GM23338 (cell line): ENCODE measurements around the gene FAM171A2.

Experiments
- CREB1 ChIP-seq: fragments of 250-450 bp; sonication (Bioruptor Pico); IDR thresholded peaks from 2 replicates; pipeline ENCODE4 v1.5.0; 2020; ENCODE audit warnings: low read depth, mild to moderate bottlenecking, moderate library complexity
- CTCF ChIP-seq, 2 experiments: fragments of 200-600 bp in 1 of 2; sonication (generic) in 1 of 2; conservative IDR thresholded peaks; 2 replicates each; pipeline versions ENCODE4 v1.5.1 to v1.6.1; 2016 to 2017; ENCODE audit warnings: antibody characterized with exemption in 2 of 2, low read depth in 2 of 2, mild to moderate bottlenecking in 2 of 2, moderate library complexity in 1 of 2
- EZH2 ChIP-seq: fragments of 200-600 bp; sonication (generic); IDR thresholded peaks from one replicate; pipeline ENCODE4 v1.8.0; 2017; ENCODE audit warnings: antibody characterized with exemption, mild to moderate bottlenecking, low read depth; ENCODE audit not compliant: unreplicated experiment
- EZH2phosphoT487 ChIP-seq: fragments of 200-600 bp; sonication (generic); IDR thresholded peaks from one replicate; pipeline ENCODE4 v1.8.1; 2018; ENCODE audit warnings: antibody characterized with exemption; ENCODE audit not compliant: unreplicated experiment
- JUNB ChIP-seq: IDR thresholded peaks from one replicate; pipeline ENCODE4 v1.6.1; 2016; ENCODE audit warnings: antibody characterized with exemption; ENCODE audit not compliant: unreplicated experiment
- NANOG ChIP-seq: IDR thresholded peaks from 2 replicates; pipeline ENCODE4 v1.6.1; 2016; ENCODE audit warnings: antibody characterized with exemption, borderline replicate concordance
- POLR2AphosphoS5 ChIP-seq: IDR thresholded peaks from 2 replicates; pipeline ENCODE4 v1.6.1; 2016; ENCODE audit warnings: antibody characterized with exemption, low read depth
- REST ChIP-seq: IDR thresholded peaks from one replicate; pipeline ENCODE4 v1.6.1; 2018; ENCODE audit warnings: antibody characterized with exemption; ENCODE audit not compliant: unreplicated experiment
- STAT1 ChIP-seq: IDR thresholded peaks from one replicate; pipeline ENCODE4 v1.6.1; 2016; ENCODE audit warnings: antibody characterized with exemption; ENCODE audit not compliant: unreplicated experiment
- ZNF114 ChIP-seq: fragments of 250-450 bp; sonication (Bioruptor Pico); IDR thresholded peaks from 2 replicates; pipeline ENCODE4 v1.5.0; 2020; ENCODE audit warnings: mild to moderate bottlenecking, moderate library complexity
- ZNF331 ChIP-seq: fragments of 250-450 bp; sonication (Bioruptor Pico); IDR thresholded peaks from 2 replicates; pipeline ENCODE4 v1.5.0; 2020; ENCODE audit warnings: low read depth, mild to moderate bottlenecking, moderate library complexity
- ZNF462 ChIP-seq: fragments of 250-450 bp; sonication (Bioruptor Pico); IDR thresholded peaks from 2 replicates; pipeline ENCODE4 v1.5.0; 2020; ENCODE audit warnings: mild to moderate bottlenecking, moderate library complexity
- TF ChIP-seq, protein P1 (sequence below): IDR thresholded peaks from 2 replicates; pipeline ENCODE4 v1.6.1; 2016; ENCODE audit warnings: antibody characterized with exemption

DNA sequence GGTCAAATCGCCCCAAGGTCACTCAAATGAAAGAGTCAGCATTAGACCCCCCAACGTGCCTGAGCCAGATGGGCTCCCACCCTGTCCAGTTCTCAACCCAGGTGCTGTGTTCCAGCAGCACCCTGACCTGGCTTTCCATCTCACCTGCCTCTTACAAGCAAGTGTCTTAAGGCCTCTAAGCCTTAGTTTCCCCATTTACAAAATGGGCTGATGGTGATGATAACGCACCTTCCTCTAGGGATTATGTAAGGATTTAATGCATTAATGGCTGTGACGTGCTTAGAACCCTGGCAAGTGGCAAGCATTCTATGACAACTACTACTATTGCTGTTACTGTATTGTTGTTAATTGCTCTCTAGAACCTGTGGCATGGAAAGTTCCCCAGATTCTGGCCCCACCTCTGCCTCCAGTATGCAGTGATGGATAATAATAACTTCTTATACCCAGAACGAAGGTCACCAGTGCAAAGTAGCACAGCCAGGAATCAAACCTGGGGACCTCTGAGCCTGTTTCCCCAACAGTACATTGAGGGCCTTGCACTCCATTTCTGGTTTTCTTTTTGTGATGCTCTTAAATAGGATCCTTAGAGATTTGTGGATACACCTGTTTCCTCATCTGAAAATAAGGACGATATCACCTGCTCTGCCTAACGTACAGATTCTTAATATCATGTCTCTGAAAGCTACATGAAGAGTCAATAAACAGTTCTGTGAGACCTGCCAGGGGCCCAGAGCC lies 35.8 kb downstream of the FAM171A2 start:
- TF ChIP-seq CTCF (conservative IDR thresholded peaks at IDR 0.05; ENCODE audit: low read depth in 2 of 2): no peak
- TF ChIP-seq REST: no peak
- TF ChIP-seq EZH2: no peak
- TF ChIP-seq POLR2AphosphoS5: no peak
- no peak for TF ChIP-seq EZH2phosphoT487
- no peak for TF ChIP-seq CREB1 (CRISPR knock-in tag)
- no peak for TF ChIP-seq NANOG
- no peak for TF ChIP-seq JUNB
- TF ChIP-seq ZNF331 (CRISPR knock-in tag): no peak
- TF ChIP-seq STAT1: no peak
- TF ChIP-seq ZNF114: no peak
- TF ChIP-seq, protein P1, sequence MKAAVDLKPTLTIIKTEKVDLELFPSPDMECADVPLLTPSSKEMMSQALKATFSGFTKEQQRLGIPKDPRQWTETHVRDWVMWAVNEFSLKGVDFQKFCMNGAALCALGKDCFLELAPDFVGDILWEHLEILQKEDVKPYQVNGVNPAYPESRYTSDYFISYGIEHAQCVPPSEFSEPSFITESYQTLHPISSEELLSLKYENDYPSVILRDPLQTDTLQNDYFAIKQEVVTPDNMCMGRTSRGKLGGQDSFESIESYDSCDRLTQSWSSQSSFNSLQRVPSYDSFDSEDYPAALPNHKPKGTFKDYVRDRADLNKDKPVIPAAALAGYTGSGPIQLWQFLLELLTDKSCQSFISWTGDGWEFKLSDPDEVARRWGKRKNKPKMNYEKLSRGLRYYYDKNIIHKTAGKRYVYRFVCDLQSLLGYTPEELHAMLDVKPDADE: no peak
- TF ChIP-seq ZNF462 (CRISPR knock-in tag): no peak
